HG02852 (cell line): ENCODE data around the gene FRAT1.
"Not testable (repeated sequence)": the region's sequence is repeated elsewhere in the genome, so short reads cannot be mapped to it uniquely, and the experiment has no call there.

Source experiments
- ATAC-seq: cut with Tn5 transposase; IDR thresholded peaks from one replicate; pipeline ENCODE4 v1.9.1; 2021; ENCODE audit warnings: mild to moderate bottlenecking, moderate library complexity; ENCODE audit not compliant: unreplicated experiment

FRAT1 gene

DNA sequence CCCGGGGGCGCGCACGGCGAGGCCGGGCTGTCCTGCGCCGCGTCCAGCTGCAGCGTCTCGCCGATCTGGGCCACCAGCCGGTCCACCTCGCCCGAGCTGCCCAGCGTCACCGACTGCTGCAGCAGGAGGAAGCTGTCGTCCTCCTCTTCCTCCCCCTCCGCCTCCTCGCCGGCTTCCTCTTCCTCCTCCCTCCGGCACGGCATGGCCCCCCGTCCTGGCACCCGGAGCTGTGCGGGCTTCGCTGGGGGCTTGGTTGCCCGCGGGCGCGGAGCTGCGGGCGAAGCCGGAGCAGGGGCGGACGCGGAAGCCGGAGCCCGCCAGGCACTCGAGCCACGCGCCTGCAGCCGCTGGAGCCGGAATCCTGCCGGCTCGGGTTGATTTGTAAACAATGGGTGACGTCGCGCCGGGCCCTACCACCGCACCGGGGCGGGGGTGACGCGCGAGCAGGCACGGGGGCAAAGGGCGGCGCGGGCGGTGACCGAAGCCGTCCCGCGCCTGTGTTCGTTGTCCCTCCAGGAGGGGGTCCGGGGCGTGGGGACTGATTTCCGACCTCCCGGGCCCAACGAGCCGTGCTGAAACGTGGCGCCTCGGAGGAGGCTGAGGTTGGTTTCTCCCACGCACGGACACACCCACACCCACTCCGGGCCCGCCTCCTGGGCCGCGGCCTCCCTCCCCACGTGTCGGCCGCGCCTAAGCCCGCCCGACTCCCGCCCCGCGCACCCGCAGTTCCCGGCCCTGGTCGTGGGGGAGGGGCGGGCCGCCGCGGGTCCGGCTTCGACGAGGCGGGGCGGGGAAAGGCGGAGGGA lies 15.5 kb downstream of the FRAT1 start, which contains the start of gene FRAT2:
Gene FRAT2, minus strand, starts transcription at position 360 of the 806 bp plus-strand sequence. Its CDS starts 157 bp downstream, at position 203.
- ATAC-seq = peak; percentile 84

DNA sequence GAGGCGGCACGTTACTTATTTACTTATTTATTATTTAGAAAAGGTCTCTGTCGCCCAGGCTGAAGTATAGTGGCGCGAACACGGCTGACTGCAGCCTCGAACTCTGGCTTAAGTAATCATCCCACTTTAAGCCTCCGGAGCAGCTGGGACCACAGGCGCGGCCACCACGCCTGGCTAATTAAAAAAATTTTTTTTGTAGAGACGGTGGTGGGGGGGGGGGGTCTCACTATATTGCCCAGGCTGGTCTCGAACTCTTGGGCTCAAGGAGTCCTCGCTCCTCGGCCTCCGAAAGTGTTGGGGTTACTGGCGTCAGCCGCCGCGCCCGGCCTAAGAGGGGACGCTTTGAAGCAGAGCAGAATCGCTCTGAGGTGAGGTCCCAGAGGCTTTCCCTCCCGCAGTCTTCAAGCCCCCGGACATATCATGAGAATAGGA lies 16.1 kb downstream of the FRAT1 start:
- no peak for ATAC-seq

DNA sequence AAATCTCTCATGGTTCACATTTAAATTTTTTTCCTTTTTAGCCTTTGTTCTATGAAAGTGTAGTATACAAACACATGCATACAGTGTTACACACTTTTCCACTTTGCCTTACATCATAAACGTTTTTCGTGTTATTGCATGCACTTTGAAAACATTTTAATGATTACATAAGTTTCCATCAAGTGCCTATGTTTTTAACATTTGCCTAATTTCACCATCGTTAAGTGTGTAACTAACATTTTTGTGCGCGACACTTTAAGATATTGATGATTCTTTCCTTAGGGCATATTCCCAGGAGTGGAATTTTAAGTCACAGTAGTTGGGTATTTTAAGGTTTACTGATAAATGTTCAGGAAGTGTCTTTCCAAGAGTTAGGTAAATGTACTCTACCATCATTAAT lies 16.9 kb downstream of the FRAT1 start:
- no peak for ATAC-seq

DNA sequence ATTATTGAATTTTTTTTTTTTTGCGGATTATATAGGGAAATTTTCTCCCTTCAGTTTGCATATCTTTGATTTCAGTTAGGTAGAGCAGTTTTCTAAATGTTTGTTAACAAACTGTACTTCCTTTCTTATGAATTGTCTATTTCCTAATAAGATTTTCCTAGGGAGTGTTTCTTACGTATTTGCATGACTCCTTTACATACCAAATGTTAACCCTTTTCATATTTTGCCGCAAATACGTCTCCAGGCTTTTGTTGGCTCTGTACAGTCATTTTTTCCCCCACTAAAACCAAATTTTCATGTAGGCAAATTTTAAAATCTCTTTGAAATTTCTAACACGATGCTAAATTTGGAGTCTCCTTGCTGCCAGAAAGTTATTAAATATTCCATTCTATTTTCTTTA lies 17.4 kb downstream of the FRAT1 start:
- no peak for ATAC-seq

DNA sequence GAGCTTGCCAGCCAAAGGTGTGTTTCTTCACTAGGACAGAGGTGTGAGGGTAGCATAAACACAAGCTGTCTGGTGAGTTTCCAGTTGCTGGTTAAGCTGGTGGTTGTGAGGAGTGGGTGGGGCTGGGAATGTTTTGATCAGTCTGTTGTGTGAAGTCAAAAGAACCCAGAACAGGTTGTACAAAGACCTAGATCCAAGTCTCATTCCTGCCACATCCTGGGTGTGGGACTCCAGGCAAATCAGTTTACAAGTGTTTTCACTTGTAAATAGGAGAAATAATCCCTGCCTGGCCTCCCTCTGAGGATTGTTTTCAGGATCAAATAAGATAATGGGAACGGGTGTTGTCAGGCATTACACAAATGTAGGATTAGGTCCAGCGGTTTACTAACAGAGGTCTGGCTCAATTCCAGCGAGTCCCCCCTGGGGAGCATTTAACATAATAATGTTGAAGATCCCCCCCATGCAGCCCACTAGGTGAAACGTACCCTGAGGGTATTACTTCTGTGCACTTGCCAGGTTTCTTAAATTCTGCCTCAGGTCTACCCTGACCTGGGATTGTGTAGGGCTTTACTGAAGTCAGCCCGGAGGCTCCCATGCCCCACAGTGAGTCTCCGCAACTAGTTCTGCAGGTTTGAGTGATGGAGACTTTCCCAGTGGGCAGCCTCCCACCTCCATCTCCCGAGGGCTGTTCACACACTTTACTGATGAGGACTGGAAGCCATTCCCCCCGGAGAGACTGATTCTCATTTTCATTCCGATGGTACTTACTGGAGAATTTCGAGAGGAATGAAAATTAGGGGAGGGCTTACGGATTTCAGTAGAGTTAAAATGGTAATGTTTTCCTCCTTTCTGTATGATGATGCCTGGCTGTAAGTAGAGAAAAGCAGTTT lies 18.1 kb downstream of the FRAT1 start:
- no peak for ATAC-seq

- no peak for ATAC-seq
Measured at GRCh38 chr10:97338041-97338440, 19.0 kb downstream of the FRAT1 start.

DNA sequence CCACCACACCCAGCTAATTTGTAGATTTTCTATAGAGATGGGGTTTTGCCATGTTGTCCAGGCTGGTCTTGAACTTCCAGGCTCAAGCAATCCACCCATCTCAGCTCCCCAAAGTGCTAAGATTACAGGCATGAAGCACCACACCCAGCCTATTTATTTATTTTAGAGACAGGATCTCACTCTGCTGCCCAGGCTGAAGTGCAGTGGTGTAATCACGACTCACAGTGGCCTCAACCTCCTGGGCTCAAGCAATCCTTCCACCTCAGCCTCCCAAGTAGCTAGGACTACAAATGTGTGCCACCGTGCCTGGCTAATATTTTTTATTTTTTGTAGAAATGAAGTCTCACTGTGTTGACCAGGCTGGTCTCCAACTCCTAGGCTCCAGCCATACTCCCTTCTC lies 22.3 kb downstream of the FRAT1 start:
- no peak for ATAC-seq

DNA sequence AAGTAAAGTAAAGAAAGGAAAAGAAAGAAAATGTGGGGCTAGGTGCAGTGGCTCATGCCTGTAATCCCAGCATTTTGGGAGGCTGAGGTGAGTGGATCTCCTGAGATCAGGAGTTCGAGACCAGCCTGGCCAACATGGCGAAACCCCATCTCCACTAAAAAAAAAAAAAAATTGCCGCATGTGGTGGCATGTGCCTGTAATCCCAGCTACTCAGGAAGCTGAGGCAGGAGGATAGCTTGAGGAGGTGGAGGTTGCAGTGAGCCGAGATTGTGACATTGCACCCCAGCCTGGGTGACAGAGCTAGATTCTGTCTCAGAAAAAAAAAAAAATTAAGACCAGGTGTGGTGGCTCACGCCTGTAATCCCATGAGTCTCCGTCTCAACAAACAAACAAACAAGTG lies 24.6 kb downstream of the FRAT1 start:
- ATAC-seq = not testable (repeated sequence)

DNA sequence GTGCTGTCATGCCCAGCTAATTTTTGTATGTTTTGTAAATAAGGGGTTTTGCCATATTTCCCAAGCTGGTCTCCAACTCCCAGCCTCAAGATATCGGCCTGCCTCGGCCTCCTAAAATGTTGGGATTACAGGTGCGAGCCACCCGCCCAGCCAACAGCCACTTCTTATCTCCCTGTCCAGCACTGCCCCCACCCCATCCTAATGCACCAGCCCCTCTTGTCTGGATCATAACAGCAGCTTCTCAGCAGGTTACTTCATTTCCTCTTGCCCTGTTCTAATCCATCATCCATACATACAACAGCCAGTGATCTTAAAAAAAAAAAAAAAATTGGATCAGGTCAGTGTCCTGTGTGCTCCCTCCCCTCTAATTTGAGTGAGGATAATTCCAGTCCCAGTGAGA lies 28.2 kb downstream of the FRAT1 start:
- ATAC-seq = no peak

DNA sequence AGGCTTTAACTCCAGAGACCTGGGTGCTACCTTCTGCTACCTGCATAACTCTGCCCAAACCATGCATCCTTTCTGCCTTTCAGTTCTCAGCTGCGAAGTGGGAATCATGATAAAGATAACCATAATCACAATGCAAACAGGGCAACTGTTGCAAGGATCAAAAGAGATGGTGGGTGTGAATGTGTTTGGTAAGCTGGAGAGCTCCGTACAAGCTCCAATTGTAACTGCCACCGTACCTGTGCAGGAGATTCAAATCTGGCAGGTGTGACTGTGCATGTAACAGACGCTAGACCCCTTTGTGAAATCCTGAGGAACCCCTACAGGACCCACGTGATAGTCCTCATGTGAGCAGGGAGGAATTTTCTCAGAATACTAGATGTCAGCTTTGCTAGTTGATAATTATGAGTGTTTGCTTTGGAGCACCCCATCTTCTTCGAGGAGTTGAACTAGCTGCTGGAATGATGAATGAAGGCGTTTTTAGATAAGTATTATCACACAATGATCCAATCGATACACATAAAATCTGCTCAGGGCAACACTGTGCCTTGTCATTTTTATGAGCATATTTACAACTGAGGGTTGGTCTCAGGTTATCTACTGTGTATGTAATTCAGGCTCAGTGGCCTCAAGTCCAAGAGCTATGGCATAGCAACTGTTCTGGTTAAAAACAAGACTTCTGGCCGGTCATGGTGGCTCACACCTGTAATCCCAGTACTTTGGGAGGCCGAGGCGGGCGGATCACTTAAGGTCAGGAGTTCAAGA lies 30.9 kb downstream of the FRAT1 start:
- no peak for ATAC-seq

GRCh38 chr10:97353945-97354344 lies 34.9 kb downstream of the FRAT1 start:
- ATAC-seq = no peak

DNA sequence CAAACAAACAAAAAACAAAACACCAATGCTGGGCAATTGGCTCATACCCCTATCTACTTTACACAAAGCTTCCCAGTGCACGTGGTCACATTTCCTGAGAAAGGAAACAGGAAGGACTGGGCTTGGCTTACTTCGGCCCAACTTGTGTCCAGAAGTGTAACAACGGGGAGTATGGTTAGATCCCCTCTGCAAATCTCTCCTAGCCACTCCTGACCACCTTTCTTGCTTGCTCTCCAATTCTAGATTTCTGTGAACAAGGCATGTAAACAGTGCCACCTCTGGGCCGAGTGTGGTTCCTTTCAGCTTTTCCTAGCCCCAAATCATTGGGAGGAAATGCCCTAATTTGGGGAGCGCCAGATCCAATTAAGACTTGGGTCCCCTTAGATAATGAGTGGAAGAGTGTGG lies 36.5 kb downstream of the FRAT1 start:
- ATAC-seq = no peak

DNA sequence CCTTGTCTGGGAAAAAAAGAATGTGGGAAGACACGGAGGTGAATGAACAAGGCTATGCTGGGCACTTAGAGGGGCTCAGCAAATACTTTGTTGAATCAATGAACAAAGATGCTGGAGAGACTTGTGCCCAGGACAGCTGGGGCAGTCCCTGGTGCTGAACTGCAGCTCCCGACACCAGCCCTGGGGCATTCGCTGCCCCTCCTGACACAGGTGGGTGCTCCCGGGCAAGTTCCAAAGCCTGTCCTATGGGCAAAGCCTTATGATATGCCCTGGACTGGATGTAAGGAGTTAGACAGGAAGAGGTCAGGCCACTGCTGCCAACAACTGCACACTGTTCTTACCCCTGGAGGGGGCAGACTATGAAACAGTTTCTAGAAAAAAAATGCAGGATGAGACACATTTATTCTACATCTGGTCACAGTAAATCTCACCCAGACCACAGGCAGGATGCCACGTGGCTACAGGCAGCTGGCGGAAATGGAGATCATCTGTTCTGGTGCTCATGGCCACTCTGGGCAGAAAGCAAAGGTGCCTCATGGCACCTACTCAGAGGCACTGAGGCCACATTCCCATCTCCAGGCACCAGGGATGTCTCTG lies 37.3 kb downstream of the FRAT1 start:
- ATAC-seq = no peak

DNA sequence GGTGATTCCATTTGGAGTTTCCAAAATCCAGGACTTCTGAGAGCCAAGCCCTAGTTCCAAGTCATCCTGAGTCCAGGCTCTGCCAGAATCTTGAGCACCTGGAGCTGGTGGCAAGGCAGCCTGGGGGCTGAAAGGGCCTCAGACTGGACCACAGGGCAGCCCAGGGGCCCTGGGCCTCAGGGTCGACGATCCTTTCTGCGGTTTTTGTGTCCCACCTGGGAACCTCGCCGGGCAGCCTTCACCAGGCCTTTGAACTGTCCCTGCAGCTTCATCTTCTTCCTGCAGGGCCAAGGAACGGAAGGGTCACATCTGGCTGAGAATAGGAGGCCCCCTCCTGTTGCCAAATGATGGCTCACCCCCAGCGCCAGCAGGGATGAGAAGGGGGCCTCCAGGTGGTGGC lies 37.8 kb downstream of the FRAT1 start:
- ATAC-seq = no peak

- no peak for ATAC-seq
Measured at GRCh38 chr10:97358349-97358748, 39.3 kb downstream of the FRAT1 start.

GRCh38 chr10:97358781-97359180 lies 39.7 kb downstream of the FRAT1 start:
- no peak for ATAC-seq

DNA sequence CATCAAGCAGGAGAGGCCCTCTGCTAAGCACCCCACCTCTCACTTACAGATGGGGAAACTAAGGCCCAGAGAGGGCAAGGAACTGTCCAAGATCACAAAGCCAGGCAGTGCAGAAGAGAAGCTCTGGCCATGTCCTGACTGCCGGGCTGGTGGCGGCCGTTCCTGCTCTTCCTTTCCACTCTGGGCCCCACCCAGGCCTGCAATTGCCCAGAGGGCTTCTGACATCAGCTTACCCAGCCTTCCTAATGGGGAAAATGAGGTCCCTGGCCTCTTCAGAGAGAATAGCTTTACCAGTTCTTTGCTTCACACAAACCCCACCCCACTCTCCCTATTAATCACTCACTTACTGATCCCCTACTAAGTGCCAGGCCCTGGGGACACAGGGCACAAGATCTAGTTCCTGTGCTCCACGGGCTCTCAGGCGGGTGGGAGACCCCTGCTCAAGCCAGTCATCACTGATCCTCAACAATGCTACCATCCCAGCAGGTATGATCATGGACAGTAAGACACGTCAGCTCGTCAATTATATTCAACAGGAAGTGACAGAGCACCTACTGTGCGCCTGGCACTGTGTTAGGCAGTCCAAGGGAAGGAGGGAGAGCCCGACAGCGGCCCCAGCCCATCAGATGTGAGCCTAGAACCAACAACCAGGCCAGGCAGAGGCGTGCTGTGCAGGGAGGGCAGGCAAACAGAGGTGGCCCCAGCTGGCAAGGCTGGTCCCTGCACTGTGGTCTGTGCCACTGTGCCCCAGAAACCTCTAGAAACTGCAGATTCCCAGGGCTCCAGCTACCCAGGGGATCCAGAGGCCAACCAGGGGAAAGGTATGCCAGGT lies 41.9 kb downstream of the FRAT1 start:
- ATAC-seq = no peak

GRCh38 chr10:97361537-97361901 lies 42.4 kb downstream of the FRAT1 start:
- ATAC-seq = no peak

DNA sequence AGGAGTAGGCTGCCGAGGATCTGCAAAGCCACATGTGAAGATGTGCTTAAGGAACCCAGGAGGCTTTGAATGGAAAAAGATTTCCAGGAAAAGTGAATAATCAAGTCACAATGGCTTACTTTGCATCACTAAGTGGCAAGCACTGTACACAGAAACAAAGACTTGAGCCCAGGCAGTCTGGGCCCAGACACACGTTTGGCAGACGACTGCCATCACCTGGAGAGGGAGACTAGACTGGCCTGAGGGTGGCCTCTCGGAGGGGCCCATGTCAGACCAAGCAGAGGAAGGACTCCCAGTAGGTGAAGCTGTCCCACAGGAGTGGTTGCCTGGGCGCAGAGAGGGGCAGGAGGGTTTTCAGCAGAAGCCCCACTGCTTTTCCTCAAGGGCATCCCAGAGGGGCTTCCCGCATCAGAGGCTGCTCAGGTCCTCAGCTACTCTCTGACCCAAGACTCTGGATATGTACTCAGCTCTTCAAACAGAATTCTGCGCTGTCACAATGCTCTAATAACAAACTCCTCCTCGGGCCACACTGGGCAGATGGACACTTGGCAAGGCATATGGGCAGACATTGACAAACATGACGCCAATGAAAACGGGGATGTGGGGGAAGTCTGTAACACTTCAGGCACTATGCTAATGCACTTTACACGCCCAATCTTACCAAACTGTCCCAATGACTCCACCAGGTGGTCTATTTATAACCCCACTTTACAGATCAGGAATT lies 43.4 kb downstream of the FRAT1 start:
- no peak for ATAC-seq
